ENCODE measurements around the gene SPACA4.

DNA sequence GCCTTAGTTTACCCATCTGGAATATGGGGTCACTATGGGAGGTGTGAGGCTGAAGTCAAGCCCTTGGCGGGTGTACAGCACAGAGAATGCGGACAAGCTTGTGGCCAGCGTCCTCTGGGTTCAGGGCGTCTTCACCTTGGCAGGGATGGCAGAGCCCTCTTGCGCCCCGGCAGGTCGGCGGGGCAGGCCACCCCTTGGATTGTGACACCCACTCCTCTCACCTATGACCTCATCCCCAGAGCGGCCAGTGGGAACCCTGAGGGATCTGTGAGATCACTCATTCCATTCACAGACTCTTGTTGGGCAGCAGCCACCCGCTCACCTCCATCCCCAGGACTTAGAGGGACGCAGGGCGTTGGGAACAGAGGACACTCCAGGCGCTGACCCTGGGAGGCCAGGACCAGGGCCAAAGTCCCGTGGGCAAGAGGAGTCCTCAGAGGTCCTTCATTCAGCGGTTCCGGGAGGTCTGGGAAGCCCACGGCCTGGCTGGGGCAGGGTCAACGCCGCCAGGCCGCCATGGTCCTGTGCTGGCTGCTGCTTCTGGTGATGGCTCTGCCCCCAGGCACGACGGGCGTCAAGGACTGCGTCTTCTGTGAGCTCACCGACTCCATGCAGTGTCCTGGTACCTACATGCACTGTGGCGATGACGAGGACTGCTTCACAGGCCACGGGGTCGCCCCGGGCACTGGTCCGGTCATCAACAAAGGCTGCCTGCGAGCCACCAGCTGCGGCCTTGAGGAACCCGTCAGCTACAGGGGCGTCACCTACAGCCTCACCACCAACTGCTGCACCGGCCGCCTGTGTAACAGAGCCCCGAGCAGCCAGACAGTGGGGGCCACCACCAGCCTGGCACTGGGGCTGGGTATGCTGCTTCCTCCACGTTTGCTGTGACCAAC is at the start of gene SPACA4:
- TF ChIP-seq MEF2A (IDR thresholded peaks at IDR 0.05; ENCODE audit: control insufficient read depth, low read depth, low read length), result no peak
- TF ChIP-seq YY1 (IDR thresholded peaks at IDR 0.05; ENCODE audit: borderline replicate concordance in 1 of 3, control insufficient read depth in 1 of 3, extremely low read depth in 1 of 3, insufficient read depth in 3 of 3, insufficient read length in 1 of 3, insufficient replicate concordance in 2 of 3, low read depth in 1 of 3, low read length in 2 of 3), result no peak
- TF ChIP-seq POLR2AphosphoS5 (IDR thresholded peaks at IDR 0.05; ENCODE audit: control insufficient read depth, insufficient read depth, low read depth, low read length), result no peak
- TF ChIP-seq TAF1 (IDR thresholded peaks at IDR 0.05; ENCODE audit: control insufficient read depth, extremely low read depth, insufficient read depth, low read length, severe bottlenecking), result no peak
- no peak for TF ChIP-seq EZH2 (IDR thresholded peaks at IDR 0.05; ENCODE audit: borderline replicate concordance, low read depth, low read length)
- no peak for TF ChIP-seq CTCF (IDR thresholded peaks at IDR 0.05 in 2 of 3, conservative IDR thresholded peaks at IDR 0.05 in 1 of 3; ENCODE audit: insufficient read depth in 2 of 3, low read depth in 1 of 3, low read length in 3 of 3)
- TF ChIP-seq POLR2A (conservative IDR thresholded peaks at IDR 0.05), result no peak
- TF ChIP-seq CREB1 (IDR thresholded peaks at IDR 0.05), result no peak
- no peak for TF ChIP-seq CREB1 (CRISPR knock-in tag; IDR thresholded peaks at IDR 0.05)
